Natural killer cell (primary cell): Measurements from ENCODE around the gene GRIN3B. TPM values are rescaled to one million over a fixed set of nuclear protein-coding genes. Genes with fewer than 3 reads are reported as not detected.

Source experiments
- ATAC-seq, 3 donors: fragments of 150-1000 bp in 2 of 3; fragments of 200-7000 bp in 1 of 3; cut with Tn5 transposase; 1 replicate in 1 of 3; 2 replicates in 2 of 3; pipeline ENCODE4 v1.10.0; 2021; ENCODE audit warnings: mild to moderate bottlenecking in 2 of 3, moderate library complexity in 2 of 3
- DNase-seq, 2 donors: peaks; one replicate each; pipeline versions ENCODE4 v3.0.0 to v3.0.0-alpha.2; 2013 to 2021; ENCODE audit warnings: mixed read lengths in 1 of 2
- H3K27ac ChIP-seq: one replicate; pipeline ENCODE4 v1.5.1; 2013; ENCODE audit warnings: mild to moderate bottlenecking, low read length
- H3K27me3 ChIP-seq: one replicate; pipeline ENCODE4 v1.6.1; 2013; ENCODE audit warnings: low read length; ENCODE audit not compliant: control insufficient read depth, insufficient read depth
- H3K36me3 ChIP-seq: one replicate; pipeline ENCODE4 v1.6.1; 2013; ENCODE audit warnings: low read length; ENCODE audit not compliant: control insufficient read depth, insufficient read depth
- H3K4me1 ChIP-seq: one replicate; pipeline ENCODE4 v1.6.1; 2013; ENCODE audit warnings: low read length; ENCODE audit not compliant: control insufficient read depth, insufficient read depth
- H3K4me3 ChIP-seq: one replicate; pipeline ENCODE4 v1.5.1; 2013; ENCODE audit warnings: low read length
- H3K9me3 ChIP-seq: one replicate; pipeline ENCODE4 v1.6.1; 2013; ENCODE audit warnings: low read length; ENCODE audit not compliant: control insufficient read depth, insufficient read depth
- H3K27ac Mint-ChIP-seq, 2 donors: one replicate each; pipeline ENCODE4 v1.8.0; 2022; ENCODE audit warnings: mild to moderate bottlenecking in 2 of 2, mixed read lengths in 2 of 2, moderate library complexity in 1 of 2
- H3K27me3 Mint-ChIP-seq, 2 donors: one replicate each; pipeline ENCODE4 v1.8.0; 2022; ENCODE audit warnings: low read depth in 2 of 2, mixed read lengths in 2 of 2
- H3K36me3 Mint-ChIP-seq: one replicate; pipeline ENCODE4 v1.8.0; 2022; ENCODE audit warnings: mixed read lengths
- H3K4me1 Mint-ChIP-seq, 2 donors: one replicate each; pipeline ENCODE4 v1.8.0; 2022; ENCODE audit warnings: mixed read lengths in 2 of 2
- H3K4me3 Mint-ChIP-seq: one replicate; pipeline ENCODE4 v1.8.0; 2022; ENCODE audit warnings: mild to moderate bottlenecking, moderate library complexity, mixed read lengths
- H3K9me3 Mint-ChIP-seq, 2 donors: one replicate each; pipeline ENCODE4 v1.8.0; 2022; ENCODE audit warnings: mixed read lengths in 2 of 2
- WGBS: methylation state at CpG from one replicate; pipeline ENCODE4 v1.1.7; 2013; ENCODE audit warnings: missing lambda C conversion rate; ENCODE audit not compliant: insufficient coverage; 5-methylcytosine and 5-hydroxymethylcytosine counted together
- intact Hi-C: fragments of 100-400 bp; cut with micrococcal nuclease; formaldehyde crosslinking; loops from one replicate; pipeline ENCODE4 v1.14.2; 2022
- total RNA-seq, 4 donors: library from RNA; stranded (reverse); fragments of 120-200 nt in 1 of 4; gene quantifications; one replicate each; pipeline versions ENCODE4 v1.2.3 to v1.2.4, GENCODE V29; 2013 to 2022
- TF ChIP-seq, protein P1 (sequence below): fragments of 200-600 bp; IDR thresholded peaks from one replicate; pipeline ENCODE4 v1.8.0; 2022; ENCODE audit warnings: antibody characterized with exemption

Gene GRIN3B
- total RNA-seq, 3 donors from 2014 or later (not counting 1 experiment from before 2014, with no cell fraction given) = 0.09 to 0.15 TPM; not detected in 1

DNA sequence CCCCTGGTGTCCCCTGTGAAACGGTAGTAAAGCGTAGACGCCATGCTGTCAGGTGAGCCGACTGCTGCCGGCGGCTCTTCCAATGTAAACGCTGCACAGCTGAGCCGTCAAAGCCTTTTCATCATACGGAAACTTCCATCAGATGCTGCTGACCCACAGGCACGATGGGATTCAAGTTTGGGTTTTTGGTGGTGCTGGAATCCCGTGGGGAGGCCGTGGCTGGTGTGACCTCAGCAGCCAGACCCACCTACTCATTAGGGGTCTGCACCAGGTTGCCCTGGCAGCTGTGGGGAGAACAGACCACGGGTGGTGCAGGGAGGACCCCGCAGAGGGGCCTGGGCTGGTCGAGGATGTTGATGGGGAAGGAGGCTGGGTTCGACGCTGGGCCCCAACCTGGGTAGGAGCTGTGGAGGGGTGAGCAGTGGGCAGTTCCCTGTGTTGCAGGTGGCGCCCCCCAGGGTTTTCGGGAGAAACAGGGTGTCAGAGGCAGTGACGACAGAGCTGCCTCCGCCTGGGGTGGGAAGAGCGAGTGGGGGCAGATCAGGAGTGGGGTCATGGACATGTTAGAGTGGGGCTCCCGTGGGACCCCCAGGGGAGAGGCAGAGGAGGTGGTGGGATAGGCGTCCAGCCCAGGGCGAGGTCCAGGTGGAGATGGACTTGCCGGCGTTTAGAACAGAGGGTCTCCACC, 6.6 kb downstream of the GRIN3B start:
- no peaks in the 10 kb centered on the region for H3K36me3 Mint-ChIP-seq

DNA sequence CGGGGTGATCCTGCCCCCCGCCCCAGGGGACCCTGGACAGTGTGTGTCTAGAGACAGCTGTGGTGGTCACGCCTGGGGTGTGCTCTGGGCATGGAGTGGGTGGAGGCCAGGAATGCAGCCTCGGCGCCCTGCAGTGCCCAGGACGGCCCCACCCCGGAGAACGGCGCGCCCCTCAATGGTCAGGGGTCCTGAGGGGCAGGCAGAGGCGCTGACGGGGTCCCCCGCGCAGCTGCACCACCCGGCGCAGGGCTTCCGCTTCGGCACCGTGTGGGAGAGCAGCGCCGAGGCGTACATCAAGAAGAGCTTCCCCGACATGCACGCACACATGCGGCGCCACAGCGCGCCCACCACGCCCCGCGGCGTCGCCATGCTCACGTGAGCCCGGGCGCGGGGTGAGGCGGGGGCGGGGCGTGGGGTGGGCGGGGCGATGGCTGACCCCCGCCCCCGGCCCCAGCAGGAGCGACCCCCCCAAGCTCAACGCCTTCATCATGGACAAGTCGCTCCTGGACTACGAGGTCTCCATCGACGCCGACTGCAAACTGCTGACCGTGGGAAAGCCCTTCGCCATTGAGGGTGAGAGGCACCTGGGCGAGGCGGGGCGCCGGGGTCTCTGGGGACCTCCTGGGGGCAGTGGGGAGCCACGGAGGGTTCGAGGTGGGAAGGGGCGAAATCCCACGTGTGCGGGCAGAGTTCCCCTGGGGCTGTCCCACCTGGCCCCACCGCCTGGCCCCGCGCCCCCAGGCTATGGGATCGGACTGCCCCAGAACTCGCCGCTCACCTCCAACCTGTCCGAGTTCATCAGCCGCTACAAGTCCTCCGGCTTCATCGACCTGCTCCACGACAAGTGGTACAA, 7.4 kb downstream of the GRIN3B start:
- H3K9me3 ChIP-seq = no peaks in the 10 kb centered on the region
- no peaks in the 10 kb centered on the region for H3K4me1 ChIP-seq
- ATAC-seq (no peak), DNase-seq (no peak)
- intact Hi-C loops = no loop called here
- no peak overlapping the region for H3K4me3 ChIP-seq
- Mint-ChIP-seq H3K36me3 (no peaks in the 10 kb centered on the region), H3K4me3 (no peak overlapping the region), H3K4me1 (peaks cover 0 to 6% of the 10 kb centered on the region in 2 donors), H3K27ac (peak overlapping the region in 1 of 2 donors; percentile 48), H3K27me3 (peaks cover 2% of the 10 kb centered on the region in 2 donors), H3K9me3 (no peaks in the 10 kb centered on the region)
- TF ChIP-seq, protein P1, sequence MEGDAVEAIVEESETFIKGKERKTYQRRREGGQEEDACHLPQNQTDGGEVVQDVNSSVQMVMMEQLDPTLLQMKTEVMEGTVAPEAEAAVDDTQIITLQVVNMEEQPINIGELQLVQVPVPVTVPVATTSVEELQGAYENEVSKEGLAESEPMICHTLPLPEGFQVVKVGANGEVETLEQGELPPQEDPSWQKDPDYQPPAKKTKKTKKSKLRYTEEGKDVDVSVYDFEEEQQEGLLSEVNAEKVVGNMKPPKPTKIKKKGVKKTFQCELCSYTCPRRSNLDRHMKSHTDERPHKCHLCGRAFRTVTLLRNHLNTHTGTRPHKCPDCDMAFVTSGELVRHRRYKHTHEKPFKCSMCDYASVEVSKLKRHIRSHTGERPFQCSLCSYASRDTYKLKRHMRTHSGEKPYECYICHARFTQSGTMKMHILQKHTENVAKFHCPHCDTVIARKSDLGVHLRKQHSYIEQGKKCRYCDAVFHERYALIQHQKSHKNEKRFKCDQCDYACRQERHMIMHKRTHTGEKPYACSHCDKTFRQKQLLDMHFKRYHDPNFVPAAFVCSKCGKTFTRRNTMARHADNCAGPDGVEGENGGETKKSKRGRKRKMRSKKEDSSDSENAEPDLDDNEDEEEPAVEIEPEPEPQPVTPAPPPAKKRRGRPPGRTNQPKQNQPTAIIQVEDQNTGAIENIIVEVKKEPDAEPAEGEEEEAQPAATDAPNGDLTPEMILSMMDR = no peak
- H3K27me3 ChIP-seq = no peaks in the 10 kb centered on the region
- 95% methylated on average over 73 of the region's 73 CpGs for WGBS
- no peak overlapping the region for H3K27ac ChIP-seq
- peaks cover 20% of the 10 kb centered on the region for H3K36me3 ChIP-seq

More for the DNA sequence above, 6.6 kb downstream of the GRIN3B start:
- H3K9me3 Mint-ChIP-seq = no peaks in the 10 kb centered on the region
- ATAC-seq (no peak), DNase-seq (no peak)
- H3K27ac ChIP-seq = no peak overlapping the region
- H3K9me3 ChIP-seq = no peaks in the 10 kb centered on the region
- peaks cover 15% of the 10 kb centered on the region for H3K36me3 ChIP-seq
- H3K4me1 Mint-ChIP-seq = peaks cover 0 to 8% of the 10 kb centered on the region in 2 donors
- no peak overlapping the region for H3K4me3 Mint-ChIP-seq
- peaks cover 5 to 7% of the 10 kb centered on the region in 2 donors for H3K27me3 Mint-ChIP-seq
- no peak overlapping the region for H3K4me3 ChIP-seq
- TF ChIP-seq, protein P1 = no peak
- peak overlapping the region in 1 of 2 donors; percentile 48 for H3K27ac Mint-ChIP-seq
- peaks cover 3% of the 10 kb centered on the region for H3K27me3 ChIP-seq
- H3K4me1 ChIP-seq = peaks cover under 1% of the 10 kb centered on the region
- WGBS = 89% methylated on average over 27 of the region's 27 CpGs
- intact Hi-C loops = no loop called here

DNA sequence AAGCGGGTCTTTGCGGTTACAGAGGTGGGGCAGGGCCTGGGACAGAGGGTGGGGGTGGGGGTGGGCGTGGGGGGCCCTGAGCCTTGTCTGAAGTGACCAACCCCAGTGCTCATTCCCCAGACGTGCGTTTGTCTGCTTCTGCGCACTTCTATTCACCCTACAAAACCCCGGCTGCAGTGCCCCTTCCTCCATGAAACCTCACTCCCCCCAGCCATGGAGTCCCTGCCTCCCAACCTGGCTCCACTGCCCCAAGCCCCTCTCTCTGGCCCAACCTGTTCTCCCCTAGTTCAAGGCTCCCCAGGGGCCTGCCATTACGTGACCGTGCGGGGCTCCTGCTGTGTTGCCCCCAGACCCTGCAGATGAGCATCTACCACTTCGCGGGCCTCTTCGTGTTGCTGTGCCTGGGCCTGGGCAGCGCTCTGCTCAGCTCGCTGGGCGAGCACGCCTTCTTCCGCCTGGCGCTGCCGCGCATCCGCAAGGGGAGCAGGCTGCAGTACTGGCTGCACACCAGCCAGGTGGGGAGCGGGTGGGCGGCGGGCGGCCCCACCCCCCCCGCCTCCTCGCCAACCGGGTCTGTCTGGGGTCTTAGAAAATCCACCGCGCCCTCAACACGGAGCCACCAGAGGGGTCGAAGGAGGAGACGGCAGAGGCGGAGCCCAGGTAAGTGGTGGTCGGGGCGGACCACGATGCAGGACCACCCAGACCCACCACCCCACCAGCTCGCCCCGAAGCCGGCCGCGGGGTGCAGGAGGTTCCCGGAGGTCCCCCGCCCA, 8.2 kb downstream of the GRIN3B start:
- H3K4me3 Mint-ChIP-seq = no peak overlapping the region
- ATAC-seq (no peak), DNase-seq (no peak)
- intact Hi-C loops = no loop called here
- Histone ChIP-seq H3K27me3 (no peaks in the 10 kb centered on the region), H3K36me3 (peaks cover 27% of the 10 kb centered on the region), H3K4me3 (no peak overlapping the region), H3K27ac (no peak overlapping the region), H3K4me1 (no peaks in the 10 kb centered on the region), H3K9me3 (no peaks in the 10 kb centered on the region)
- H3K4me1 Mint-ChIP-seq = peaks cover 0 to 4% of the 10 kb centered on the region in 2 donors
- no peaks in the 10 kb centered on the region for H3K9me3 Mint-ChIP-seq
- no peaks in the 10 kb centered on the region for H3K27me3 Mint-ChIP-seq
- TF ChIP-seq, protein P1 = no peak
- 93% methylated on average over 42 of the region's 45 CpGs for WGBS
- no peaks in the 10 kb centered on the region for H3K36me3 Mint-ChIP-seq
- no peak overlapping the region for H3K27ac Mint-ChIP-seq
